ENCODE measurements around the gene TMEM19.

Gene TMEM19

DNA sequence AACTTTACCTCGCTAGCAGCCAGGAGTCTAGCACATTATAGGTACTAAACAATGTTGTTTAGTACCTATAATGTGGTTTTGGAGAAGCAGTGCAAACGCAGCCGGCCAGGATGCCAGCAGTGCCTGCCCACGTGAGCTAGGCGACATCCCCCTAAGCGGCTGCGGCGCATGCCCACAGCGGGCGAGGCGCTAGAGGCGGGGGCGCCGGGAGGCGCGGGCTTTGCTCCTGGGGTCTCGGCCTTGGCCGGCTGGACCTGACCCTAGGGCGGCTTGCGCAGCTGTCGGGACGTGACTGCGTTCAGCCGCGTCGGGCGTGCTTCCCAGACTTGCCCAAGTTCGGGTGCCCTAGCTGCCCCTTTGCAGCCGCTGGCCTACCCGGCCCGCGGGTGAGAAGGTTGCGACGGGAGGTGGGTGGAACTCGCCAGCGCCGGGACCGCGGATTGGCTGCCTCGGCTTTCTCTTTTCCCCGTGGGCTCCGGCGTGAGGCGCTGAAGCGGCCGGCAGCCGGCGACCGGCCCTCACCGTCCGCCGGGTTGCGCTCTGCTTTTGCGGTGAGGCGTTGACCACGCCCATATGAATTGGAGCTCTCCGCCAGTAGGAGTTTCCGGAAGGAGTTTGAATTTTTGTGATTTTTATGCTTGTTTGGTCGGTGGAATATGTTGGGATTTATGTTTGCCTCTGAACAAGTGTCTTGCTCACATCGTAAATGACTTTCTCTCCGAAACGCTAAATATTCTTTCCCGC is at the start of gene TMEM19:
Gene TMEM19 (plus strand): TSS at position 169 of the 744 bp plus-strand sequence. CDS start 599 bp downstream, outside the sequence.
- peak; percentile 81 to 82 for DNase-seq

DNA sequence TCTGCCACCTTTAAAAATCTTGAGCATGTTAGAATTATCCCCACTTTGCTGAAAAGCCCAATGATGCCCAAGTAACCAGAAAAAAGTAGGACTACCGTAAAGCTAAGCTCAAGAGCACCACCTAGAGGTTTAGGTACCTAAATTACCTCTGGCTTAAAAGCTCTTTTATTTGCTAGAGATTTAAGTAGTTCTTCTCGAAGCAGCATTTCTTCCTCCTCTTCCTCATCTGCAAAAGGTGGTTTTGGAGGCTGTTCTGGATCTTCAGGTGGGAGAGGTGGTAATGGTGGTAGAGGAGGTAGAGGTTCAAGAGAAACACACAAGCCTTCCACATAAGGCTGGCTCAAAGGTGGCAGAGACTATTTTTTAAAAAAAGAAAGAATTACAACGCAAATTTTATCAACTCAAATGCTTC is 49.2 kb upstream of the TMEM19 start:
- no peak for DNase-seq

DNA sequence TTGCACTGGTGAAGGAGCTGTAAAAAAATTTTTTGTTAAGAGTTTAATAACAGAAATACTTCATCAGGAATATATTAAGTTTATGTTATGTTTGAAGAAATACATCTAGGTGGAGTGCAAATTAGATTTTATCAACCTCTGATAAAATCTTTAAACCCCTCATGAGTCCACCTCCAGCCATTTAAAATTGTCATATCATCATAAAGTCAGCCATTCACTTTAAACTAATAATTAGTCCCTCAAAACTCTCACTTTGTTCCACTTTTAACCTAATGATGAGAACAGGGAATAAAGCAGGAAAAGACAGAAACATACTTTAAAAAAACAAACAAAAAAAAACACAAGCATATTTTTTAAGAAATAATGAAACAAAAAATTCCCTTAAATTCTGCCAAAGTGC is 47.4 kb upstream of the TMEM19 start:
- no peak for DNase-seq

DNA sequence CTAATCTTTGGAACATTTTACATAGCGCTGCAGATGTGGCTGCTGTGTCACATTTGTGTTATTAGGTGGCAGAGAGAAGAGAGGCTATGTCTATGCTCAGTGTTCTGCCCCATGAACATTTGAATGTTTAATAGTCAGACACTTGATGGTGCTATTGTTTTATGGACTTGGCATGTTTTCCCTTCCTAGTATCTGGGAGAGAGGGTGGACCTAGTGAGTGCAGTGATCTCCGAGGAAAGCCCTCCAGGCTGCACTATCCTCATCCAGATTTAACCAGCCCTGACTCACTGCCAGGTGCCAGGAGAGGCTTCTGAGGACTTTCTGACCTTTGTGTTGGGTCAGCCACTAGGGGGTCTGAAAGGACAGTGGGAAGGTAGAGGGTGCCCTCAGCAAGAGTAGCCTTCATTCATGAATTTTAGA is 46.5 kb upstream of the TMEM19 start:
- DNase-seq, result no peak

DNA sequence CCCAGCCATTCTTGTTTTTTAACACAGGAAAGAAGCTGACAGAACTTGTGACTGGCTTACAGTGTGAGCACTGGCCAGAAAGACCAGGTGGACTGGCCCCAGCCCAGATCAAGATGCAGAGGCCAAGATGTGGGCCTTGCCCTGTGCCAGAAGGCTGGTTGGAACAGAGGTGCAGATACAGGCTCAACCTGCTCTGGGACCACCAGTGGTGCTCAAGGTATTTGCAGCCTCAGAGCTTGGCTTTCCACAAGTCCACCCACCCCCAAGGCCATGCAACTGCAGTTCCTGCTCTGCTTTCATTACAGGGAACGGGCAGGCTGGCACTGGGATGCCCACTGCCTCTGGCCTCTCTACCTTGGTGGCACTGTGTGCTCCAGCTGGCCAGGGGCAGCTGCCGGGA is 45.6 kb upstream of the TMEM19 start:
- no peak for DNase-seq

DNA sequence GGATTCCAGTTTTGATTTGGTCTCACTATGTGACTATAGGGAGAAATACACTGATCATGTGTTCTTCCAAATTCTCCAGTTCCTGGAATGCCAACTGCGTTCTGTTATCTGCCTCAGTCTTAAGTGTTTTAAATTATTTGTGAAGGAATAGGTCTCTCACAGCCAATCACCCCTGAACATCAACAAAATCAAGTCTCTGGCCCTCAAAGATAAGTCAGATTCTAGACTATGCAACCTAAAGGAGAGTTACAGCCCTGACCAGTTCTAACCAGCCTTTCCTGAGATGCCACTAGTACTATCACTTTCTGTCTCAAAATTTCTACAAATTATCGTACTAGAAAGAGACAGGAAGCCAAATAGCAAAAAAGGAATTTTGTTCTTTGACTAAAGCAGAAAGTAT is 44.5 kb upstream of the TMEM19 start:
- DNase-seq, result no peak

DNA sequence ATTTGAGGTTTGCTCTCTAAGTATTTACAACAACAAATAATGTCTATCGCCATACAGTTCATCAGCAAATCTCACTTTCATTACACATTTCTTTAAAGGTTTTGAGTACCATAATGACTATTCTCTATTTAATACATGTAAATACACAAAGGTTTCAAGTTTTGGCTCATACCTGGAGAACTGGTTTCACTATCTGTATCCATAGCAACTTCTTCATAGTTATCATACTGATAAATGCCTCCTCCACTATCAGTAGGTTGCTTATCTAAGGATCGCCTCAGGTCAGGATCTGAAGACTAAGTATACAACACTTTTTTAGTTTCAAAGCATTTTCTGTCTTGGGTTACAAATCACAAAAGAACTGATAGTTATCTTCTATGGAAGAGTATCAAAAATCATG is 43.6 kb upstream of the TMEM19 start:
- DNase-seq, result no peak

DNA sequence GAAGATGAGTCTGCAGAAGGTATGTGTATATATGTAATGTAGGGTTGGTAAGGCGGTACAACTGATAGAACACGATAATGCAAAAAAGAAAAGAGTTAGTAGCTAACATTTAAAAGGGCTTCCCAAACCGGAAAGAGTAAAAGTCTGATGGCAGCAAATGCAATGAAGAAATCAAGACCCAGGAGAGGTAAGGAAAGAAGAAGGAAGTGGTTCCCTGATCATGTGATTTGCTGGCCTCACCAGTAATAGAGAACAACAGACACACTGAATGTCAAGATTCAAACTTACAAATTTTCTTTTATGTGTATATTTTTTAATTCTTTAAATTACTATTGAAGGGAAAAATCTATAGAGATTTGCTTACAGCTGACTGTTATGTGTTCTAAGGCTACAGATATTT is 40.6 kb upstream of the TMEM19 start:
- DNase-seq, result no peak

DNA sequence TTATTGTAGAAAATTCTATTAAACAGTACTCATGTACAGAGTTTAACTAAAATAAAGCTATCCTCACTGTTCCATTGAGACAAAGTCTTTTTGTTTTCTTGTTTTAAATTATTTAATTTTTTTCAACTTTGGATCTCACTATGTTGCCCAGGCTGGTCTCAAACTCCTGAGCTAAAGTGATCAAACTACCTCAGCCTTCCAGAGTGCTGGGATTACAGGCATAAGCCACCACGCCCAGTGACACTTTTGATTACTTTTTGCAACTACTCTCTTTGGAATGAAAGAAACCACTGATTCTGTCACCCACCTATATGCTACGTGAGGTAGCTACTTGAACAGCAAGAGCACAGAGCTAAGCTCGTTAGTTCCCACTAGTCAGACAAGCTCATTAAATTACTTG is 39.4 kb upstream of the TMEM19 start:
- no peak for DNase-seq

DNA sequence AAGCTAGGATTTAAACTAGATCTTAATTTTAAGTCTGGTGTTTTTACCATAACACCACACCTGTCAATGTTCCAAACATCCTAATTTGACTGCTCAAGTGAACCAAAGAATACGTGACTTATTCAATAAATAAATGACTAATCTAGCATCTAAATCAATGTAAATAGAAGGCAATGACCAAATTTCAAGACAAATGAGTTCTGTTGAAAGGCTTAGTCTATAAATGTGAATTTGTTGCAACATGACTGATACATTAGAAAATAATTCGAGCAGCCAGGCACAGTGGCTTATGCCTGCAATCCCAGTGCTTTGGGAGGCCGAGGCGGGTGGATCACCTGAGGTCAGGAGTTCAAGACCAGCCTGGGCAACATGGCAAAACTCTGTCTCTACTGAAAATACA is 37.3 kb upstream of the TMEM19 start:
- DNase-seq, result no peak

DNA sequence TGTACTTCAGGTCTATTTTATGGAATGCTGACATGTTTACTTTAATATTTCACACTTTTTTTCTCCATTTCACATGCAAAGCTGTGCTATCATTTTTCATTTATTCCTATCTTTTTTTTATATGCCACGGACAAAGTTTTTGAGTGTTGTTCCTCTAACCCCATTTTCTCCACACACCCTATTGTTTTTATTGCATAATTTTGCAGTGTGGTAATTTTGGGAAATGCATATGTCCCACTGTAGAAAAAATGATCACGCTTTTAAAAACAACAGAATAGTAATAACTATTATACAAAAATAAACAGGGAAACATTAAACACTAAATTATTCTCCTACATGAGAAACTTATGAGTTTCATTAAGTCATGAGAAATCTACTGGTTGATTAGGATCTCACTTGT is 36.5 kb upstream of the TMEM19 start:
- no peak for DNase-seq

DNA sequence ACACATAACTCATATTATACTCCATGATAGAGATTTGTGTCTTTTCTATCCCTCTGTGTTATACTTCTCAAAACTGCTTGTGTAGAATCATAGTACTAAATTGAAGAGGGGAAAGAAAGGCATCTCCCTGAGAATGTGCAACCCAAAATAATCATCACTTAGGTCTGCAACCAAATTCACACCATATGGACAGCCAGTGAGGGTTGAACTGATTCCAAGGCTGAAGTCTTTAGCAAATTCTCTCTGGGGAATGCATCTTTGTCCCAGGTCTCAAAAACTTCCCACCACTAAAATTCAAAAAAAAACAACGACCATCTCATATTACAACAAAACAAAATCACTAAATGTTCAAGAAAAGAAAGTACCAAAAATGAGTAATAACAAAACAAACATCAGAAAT is 33.2 kb upstream of the TMEM19 start:
- no peak for DNase-seq

DNA sequence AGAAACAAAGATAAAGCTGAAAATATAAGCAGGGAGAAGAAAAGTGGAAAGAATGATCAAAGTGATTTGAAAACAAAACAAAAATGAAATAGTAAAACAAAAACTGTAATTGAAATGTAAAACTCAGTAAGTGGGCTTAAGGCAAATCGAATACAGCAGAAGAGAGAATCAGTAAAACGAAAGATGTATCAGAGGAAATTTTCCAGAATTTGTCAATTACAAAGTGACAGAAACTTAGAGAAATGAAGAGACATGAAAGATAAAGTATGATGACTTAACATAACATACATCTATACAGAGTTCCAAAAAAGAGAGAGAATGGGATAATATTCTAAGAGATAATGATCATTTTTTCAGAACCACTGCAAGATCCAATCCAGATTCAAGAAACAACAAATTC is 32.7 kb upstream of the TMEM19 start:
- no peak for DNase-seq

DNA sequence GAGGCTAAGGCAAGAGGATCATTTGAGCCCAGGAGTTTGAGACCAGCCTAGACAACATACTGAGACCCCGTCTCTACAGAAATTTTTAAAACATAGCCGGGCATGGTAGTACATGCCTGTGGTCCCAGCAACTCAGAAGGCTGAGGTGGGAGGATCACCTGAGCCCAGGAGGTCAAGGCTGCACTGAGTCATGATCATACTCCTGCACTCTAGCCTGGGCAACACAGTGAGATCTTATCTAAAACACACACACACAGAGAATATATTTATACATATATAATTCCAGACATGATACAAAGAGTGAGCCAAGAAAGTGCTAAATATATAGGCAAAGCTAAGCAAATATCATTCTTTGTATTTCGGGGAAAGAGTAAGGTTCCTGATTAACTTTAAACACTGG is 31.7 kb upstream of the TMEM19 start:
- DNase-seq, result no peak

DNA sequence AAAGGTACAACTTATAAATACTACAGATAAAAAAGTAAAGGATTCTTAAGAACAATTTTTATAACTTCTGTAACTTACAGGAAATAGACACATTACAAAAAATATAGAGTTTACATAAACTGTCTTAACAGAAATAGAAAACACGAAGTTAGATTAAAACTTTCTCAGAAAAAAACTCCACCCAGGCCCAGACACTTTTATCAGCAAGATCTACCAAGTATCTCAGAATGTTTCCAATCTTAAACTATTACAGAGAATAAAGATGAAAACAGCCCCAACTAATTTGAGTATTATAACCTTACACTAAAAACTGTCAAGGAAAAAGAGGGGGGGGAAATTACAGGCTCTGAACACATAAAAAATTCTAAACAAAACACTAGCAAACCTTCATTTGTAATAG is 30.4 kb upstream of the TMEM19 start:
- DNase-seq, result no peak

DNA sequence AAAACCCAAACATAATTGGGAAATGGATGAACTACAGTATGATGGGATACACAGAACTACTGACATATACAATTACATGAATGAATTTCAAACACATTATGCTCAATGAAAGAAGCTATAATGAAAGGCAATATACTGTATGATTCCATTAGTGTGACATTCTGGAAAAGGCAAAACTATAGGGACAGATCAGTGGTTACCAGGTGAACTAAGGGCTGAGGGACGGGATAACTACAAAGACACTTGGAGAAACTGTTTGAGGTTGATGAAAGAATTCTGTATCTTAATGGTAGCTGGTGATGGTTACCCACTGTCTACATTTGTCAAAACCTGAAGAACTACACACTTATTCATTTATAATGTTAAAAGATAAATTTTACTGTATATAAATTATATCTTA is 30.0 kb upstream of the TMEM19 start:
- DNase-seq, result no peak

DNA sequence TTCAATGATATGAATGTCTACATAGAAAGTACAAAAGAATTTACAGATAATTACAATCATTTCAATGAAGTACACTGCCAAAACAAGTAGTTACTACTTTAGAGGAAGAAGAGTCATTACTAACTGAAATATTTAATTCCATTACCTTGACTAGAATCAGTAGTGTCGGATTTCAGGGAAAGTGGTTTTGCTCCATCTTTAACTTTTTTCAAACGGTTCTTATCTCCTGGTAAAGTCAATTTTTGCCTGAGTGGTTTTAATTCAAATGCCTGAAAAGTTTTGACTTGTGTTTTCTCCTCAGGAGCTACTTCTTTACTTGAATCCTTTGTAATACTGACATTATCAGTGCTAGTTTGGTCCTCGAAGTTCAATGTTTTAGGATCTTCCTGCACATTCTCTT is 29.1 kb upstream of the TMEM19 start:
- DNase-seq, result no peak

DNA sequence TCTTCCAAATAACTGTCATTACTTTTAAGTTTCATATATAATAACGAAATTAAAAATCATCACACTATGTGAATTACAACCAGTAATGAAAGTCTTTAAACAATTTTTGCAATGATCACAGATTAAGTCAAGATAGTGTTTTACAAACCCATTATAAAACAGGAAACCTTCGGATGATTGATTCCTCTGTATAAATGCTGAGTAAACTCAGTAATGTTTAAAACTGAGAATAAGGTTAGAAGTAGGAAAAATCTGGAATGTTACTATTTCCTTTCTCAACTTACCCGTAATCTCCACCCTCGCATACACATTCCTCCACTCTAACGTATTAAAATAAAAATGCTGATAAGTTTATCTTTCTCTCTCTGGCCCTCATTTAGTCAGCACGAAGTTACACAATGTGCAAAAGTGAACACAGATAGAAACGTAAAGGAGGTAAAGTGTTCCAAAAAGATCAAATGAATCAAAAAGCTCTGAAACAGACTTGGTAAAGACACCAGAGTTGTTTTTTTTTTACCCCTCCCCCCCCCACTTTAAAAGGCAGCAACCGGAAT is 23.8 kb upstream of the TMEM19 start:
- DNase-seq, result no peak

DNA sequence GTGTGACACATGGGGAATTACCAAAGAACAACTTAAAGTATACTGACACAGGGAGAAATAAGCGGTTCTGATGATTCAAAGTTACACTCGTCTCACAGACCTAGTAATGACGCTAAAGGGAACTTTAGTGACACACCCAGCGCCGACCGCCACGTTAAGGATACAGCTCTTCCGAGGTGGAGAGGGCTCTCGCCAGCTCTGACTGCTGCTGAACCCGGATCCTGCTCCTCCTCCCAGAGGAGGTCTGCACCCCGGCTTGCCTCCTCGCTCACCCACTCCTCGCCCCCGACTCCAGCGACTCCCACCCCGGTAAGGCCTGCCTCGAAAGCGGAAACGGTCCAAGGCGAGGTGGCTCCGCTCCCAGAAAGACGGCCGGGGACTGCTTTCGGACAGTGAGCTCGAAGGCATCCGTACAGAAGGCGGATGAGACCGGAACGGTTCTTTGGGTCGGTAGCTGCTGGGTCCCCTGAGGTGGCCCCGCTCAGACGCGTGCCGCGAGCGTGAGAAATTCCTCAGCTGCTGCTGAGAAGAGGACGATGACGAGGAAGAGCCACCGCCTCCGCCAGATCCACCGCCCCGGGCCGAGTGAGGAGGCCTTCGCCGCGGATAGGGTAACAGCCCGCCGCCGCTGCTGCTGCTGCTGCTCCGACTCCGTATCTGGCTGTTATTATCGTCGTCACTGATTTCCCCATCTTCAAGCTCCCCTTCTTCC is 22.9 kb upstream of the TMEM19 start:
- DNase-seq, result peak; percentile 73 to 77

DNA sequence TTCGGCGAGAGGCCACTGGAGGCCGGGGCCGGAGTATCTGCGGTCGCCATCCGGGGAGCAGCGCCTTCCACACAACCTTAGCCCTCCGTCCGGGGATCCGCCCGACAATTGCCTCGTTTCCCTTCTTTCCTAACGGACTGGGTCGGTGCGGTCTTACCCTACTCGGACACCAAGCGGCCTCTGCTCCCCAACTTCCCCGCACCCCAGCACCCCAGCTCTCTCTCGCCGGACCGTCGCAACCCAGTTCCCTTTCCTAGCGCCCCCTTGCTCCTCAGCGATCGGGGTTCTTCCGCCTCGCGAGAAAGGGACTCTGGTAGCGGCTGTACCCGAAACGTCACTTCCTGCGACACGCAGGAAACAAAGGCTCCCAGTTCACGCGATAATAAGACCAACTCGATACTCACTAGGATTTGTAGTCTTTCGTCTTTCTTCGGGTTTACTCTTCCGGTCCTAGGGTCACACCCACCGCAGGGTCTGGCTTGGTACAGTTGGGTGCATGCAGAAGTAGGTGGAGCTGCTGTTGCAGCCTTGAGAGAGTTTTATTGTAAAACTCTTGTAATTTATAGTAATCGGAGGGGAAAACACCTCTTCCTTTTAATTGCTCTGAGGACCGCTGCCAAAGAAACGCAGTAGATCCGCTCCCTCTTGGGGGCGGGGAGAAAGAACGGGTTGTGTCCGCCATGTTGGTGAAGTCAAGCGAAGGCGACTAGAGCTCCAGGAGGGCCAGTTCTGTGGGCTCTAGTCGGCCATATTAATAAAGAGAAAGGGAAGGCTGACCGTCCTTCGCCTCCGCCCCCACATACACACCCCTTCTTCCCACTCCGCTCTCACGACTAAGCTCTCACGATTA is 22.1 kb upstream of the TMEM19 start, which contains the start of the genes THAP2 and ZFC3H1:
Gene THAP2 (plus strand): TSS at position 741 of the 850 bp plus-strand sequence. CDS start 209 bp downstream, outside the sequence.
Gene ZFC3H1 (minus strand): TSS at position 288 of the 850 bp plus-strand sequence. CDS start 238 bp downstream, at position 50.
- DNase-seq, result peak; percentile 80 to 86

DNA sequence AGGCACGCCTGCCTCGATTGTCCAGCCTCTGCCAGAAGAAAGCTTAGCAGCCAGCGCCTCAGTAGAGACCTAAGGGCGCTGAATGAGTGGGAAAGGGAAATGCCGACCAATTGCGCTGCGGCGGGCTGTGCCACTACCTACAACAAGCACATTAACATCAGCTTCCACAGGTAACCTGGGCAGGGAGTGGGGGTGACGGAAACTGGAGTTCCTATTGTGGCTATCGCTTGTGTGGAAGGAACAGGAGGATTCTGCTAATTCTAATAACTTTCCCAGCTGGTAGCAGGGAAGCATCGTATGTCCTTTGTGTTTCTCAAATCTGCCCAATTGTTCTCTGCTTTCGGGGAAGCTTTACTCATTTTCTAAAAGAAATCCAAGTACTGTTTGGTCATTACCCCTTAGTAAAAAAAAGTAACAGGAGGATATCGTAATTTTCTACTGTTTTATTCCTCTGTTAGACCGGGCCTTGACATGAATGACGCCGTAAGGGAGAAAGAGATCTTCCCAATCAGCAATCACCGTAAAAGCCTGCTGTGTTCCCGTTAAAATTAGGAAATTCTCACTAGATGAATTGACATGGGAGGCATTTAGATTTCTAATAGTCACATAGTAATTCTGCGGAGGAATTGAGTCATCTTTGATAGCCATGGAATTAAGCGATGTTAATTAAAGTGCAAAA is 21.3 kb upstream of the TMEM19 start:
- DNase-seq, result no peak

DNA sequence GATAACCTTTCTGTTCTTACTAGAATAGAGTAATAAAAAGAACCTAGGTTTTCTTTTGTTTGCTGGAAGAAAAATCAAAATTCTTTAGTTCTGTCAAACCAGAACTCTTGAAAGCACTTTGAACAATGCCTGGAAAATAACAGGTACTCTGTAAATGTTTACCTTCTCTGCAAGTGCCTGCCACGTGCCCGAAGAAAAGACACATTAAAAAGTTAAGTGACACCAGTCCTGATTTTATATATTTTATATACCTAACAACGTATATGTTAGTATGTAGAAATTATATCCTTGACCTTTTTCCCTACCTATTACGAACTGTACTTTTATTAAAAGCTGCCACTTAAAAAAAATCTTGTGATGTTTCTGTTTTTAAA is 20.8 kb upstream of the TMEM19 start:
- DNase-seq, result no peak

DNA sequence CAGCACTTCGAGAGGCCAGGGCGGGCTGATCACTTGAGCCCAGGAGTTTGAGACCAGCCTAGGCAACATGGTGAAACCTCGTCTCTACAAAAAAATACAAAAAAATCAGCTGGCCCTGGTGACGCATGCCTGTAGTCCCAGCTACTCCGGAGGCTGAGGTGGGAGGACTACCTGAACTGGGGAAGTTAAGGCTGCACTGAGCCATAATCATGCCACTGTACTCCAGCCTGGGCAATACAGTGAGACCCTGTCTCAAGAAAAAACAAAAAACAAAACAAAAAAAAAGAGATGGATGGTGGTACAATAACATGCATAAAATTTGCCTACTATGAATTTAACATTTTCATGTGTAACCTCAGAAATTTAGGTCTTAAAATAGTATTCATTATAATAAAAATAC is 19.6 kb upstream of the TMEM19 start:
- no peak for DNase-seq

All from stimulated activated CD4-positive, alpha-beta T cell treated with anti-CD3 and anti-CD28 coated beads, Interleukin-2, amount 100 ng/mL, for 24 hours (primary cell).